Measurements from ENCODE around the gene PKNOX2. TPM values are rescaled to one million over a fixed set of nuclear protein-coding genes. Genes with fewer than 3 reads are reported as not detected.

Gene PKNOX2
- total RNA-seq, 1 donor from 2014 or later: 41.8 TPM

DNA sequence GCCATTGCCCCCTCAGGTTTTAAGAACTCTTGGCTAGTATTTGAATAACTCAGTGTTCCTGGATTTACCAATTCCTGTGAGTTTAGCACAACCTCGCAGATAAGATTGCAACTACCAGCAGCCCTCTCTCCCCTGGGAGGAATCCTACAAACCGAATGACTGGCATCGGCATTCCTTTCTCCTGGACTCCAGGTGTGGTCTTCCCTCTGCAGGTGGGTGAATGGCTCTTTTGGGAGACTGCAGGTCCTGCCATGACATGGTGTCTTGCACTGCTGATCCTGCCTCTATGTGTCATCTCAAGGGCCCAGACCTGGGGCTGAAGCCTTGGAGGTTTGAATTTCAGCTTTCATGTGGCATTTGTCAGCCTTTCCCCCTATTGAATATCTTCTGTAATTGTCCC, 105.6 kb downstream of the PKNOX2 start:
- H3K36me3 Mint-ChIP-seq (ENCODE audit: low read depth, unreplicated experiment): peaks cover 31% of the 10 kb centered on the region
- peaks cover 20% of the 10 kb centered on the region for H3K27me3 Mint-ChIP-seq (ENCODE audit: unreplicated experiment)
- TF ChIP-seq, protein P1, sequence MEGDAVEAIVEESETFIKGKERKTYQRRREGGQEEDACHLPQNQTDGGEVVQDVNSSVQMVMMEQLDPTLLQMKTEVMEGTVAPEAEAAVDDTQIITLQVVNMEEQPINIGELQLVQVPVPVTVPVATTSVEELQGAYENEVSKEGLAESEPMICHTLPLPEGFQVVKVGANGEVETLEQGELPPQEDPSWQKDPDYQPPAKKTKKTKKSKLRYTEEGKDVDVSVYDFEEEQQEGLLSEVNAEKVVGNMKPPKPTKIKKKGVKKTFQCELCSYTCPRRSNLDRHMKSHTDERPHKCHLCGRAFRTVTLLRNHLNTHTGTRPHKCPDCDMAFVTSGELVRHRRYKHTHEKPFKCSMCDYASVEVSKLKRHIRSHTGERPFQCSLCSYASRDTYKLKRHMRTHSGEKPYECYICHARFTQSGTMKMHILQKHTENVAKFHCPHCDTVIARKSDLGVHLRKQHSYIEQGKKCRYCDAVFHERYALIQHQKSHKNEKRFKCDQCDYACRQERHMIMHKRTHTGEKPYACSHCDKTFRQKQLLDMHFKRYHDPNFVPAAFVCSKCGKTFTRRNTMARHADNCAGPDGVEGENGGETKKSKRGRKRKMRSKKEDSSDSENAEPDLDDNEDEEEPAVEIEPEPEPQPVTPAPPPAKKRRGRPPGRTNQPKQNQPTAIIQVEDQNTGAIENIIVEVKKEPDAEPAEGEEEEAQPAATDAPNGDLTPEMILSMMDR (IDR thresholded peaks at IDR 0.05; ENCODE audit: unreplicated experiment): no peak
- no peak overlapping the region for H3K27ac Mint-ChIP-seq (ENCODE audit: unreplicated experiment)
- no peak overlapping the region for H3K4me3 Mint-ChIP-seq (ENCODE audit: unreplicated experiment)
- no peaks in the 10 kb centered on the region for H3K9me3 Mint-ChIP-seq (ENCODE audit: unreplicated experiment)
- no peak for DNase-seq (ENCODE audit: low spot score)
- peaks cover 27% of the 10 kb centered on the region for H3K4me1 Mint-ChIP-seq (ENCODE audit: unreplicated experiment)

DNA sequence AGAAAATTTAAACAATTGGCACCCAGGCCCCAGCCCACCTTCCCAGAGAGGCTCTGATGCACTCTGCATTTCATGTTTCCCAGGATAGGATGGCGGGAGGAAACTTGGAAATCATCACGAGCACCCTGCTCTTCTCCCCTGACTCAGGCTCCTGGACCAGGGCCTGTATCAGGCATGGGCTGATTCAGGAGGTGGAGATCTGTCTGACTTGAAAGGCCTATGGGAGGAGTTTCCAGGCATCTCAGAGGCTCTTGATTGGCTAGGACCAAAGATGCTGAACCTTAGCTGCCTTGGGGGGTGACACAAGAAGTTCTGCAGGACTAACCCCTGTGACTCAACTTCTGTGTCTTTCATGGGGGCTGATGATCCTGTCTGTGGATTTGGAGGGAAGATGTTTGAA, 106.2 kb downstream of the PKNOX2 start:
- H3K4me1 Mint-ChIP-seq (ENCODE audit: unreplicated experiment): peaks cover 24% of the 10 kb centered on the region
- H3K27me3 Mint-ChIP-seq (ENCODE audit: unreplicated experiment): peaks cover 16% of the 10 kb centered on the region
- peaks cover 30% of the 10 kb centered on the region for H3K36me3 Mint-ChIP-seq (ENCODE audit: low read depth, unreplicated experiment)
- no peak for DNase-seq (ENCODE audit: low spot score)
- no peaks in the 10 kb centered on the region for H3K9me3 Mint-ChIP-seq (ENCODE audit: unreplicated experiment)
- no peak overlapping the region for H3K4me3 Mint-ChIP-seq (ENCODE audit: unreplicated experiment)
- TF ChIP-seq, protein P1 (IDR thresholded peaks at IDR 0.05; ENCODE audit: unreplicated experiment): no peak
- no peak overlapping the region for H3K27ac Mint-ChIP-seq (ENCODE audit: unreplicated experiment)

DNA sequence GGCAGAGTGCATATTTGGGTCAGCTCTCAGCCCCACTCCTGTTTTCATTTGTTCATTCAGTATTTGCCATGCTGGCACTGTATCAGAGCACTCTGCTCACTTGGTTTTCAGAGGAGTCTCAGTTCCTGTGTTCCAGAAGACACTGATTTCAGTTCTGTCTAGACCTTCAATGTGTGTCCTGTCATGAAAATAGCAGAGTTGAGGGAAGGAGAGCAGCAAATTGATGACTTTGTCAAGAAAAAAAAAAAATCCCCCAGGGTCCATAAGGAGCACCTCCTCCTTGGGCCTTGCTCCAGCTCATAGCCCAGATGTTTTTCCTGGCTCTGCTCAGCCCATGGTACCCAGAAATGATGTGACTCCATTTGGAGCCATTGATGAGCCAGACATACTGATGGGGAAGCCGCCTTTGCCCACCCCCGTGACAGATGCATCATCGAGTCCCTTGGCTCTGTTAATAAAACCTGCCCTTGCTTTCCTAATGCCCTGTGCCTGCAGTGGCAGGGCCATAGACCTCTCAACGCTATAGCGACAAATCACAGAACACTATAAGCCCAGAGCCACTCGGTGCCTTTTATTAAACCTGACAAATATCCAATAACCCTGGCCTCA, 107.0 kb downstream of the PKNOX2 start:
- DNase-seq (ENCODE audit: low spot score): no peak
- peaks cover 10% of the 10 kb centered on the region for H3K27me3 Mint-ChIP-seq (ENCODE audit: unreplicated experiment)
- no peak overlapping the region for H3K27ac Mint-ChIP-seq (ENCODE audit: unreplicated experiment)
- no peaks in the 10 kb centered on the region for H3K9me3 Mint-ChIP-seq (ENCODE audit: unreplicated experiment)
- H3K4me1 Mint-ChIP-seq (ENCODE audit: unreplicated experiment): peaks cover 22% of the 10 kb centered on the region
- no peak overlapping the region for H3K4me3 Mint-ChIP-seq (ENCODE audit: unreplicated experiment)
- peaks cover 26% of the 10 kb centered on the region for H3K36me3 Mint-ChIP-seq (ENCODE audit: low read depth, unreplicated experiment)
- TF ChIP-seq, protein P1 (IDR thresholded peaks at IDR 0.05; ENCODE audit: unreplicated experiment): no peak

DNA sequence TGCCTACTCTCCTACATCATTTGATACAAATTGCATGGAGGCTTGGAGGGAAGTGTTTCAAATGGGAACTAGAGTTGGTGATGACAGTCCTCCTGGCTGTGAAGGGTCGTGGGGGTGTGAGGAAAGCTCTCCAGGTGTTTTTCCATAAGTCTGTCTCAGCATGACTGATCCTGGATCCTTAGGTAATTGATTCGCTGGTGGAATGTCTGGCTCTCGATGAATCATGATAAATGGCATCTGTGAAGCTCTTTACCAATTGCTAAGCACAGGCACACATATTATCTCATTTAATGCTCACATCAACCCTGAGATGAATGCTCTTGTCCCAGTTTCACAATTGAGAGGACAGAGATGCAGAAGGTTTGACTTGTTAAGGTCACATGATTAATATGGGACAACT, 107.5 kb downstream of the PKNOX2 start:
- no peaks in the 10 kb centered on the region for H3K9me3 Mint-ChIP-seq (ENCODE audit: unreplicated experiment)
- TF ChIP-seq, protein P1 (IDR thresholded peaks at IDR 0.05; ENCODE audit: unreplicated experiment): no peak
- no peak for DNase-seq (ENCODE audit: low spot score)
- peaks cover 8% of the 10 kb centered on the region for H3K27me3 Mint-ChIP-seq (ENCODE audit: unreplicated experiment)
- H3K36me3 Mint-ChIP-seq (ENCODE audit: low read depth, unreplicated experiment): peaks cover 23% of the 10 kb centered on the region
- H3K27ac Mint-ChIP-seq (ENCODE audit: unreplicated experiment): no peak overlapping the region
- peaks cover 18% of the 10 kb centered on the region for H3K4me1 Mint-ChIP-seq (ENCODE audit: unreplicated experiment)
- no peak overlapping the region for H3K4me3 Mint-ChIP-seq (ENCODE audit: unreplicated experiment)

DNA sequence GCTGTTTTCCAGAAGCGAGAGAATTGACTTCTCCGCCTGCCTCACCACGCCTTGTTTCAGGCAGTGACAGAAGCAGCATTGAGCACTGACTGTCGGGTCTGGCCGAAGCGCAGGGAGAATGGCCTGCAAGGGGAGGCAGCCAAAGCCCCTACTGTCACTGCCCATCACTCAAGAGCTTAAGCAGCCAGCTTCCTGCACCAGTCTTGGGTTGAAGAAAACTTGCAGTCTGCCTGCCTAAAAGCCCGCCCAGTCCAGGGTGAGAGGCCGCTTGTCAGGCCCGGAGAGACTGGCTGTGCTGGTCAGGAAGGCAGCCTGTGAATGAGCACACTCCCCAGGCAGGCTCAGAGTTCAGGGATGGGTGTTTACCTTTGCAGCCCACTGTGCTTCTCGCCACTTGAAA, 108.3 kb downstream of the PKNOX2 start:
- Mint-ChIP-seq H3K4me1 (ENCODE audit: unreplicated experiment) (peaks cover 16% of the 10 kb centered on the region), H3K36me3 (ENCODE audit: low read depth, unreplicated experiment) (peaks cover 17% of the 10 kb centered on the region), H3K4me3 (ENCODE audit: unreplicated experiment) (no peak overlapping the region), H3K27me3 (ENCODE audit: unreplicated experiment) (peaks cover 5% of the 10 kb centered on the region), H3K27ac (ENCODE audit: unreplicated experiment) (no peak overlapping the region), H3K9me3 (ENCODE audit: unreplicated experiment) (no peaks in the 10 kb centered on the region)
- TF ChIP-seq, protein P1 (IDR thresholded peaks at IDR 0.05; ENCODE audit: unreplicated experiment): no peak
- no peak for DNase-seq (ENCODE audit: low spot score)

Data from endothelial cell (in vitro differentiated cells).